HG03095 (cell line): Measurements from ENCODE around the gene SELENOI.
"Not testable (repeated sequence)": the region's sequence is repeated elsewhere in the genome, so short reads cannot be mapped to it uniquely, and the experiment has no call there.

Experiments
- ATAC-seq: cut with Tn5 transposase; IDR thresholded peaks from one replicate; pipeline ENCODE4 v1.9.1; 2021; ENCODE audit warnings: moderate library complexity; ENCODE audit not compliant: unreplicated experiment

Gene SELENOI

GRCh38 chr2:26355038-26355995, 9.4 kb downstream of the SELENOI start:
- ATAC-seq = no peak

GRCh38 chr2:26356111-26356510, 10.2 kb downstream of the SELENOI start:
- ATAC-seq = no peak

GRCh38 chr2:26356771-26357170, 10.8 kb downstream of the SELENOI start:
- ATAC-seq = no peak

GRCh38 chr2:26359886-26360473, 14.0 kb downstream of the SELENOI start:
- no peak for ATAC-seq

- no peak for ATAC-seq
These were observed 17.4 kb downstream of the SELENOI start for GRCh38 chr2:26363323-26363722.

- ATAC-seq = no peak
These were observed 18.0 kb downstream of the SELENOI start for GRCh38 chr2:26363958-26364357.

GRCh38 chr2:26364669-26365068, 18.7 kb downstream of the SELENOI start:
- ATAC-seq = no peak

- no peak for ATAC-seq
These were observed 21.0 kb downstream of the SELENOI start for GRCh38 chr2:26366957-26367356.

- ATAC-seq = not testable (repeated sequence)
These were observed 23.7 kb downstream of the SELENOI start for GRCh38 chr2:26369664-26370063.

- ATAC-seq = not testable (repeated sequence)
These were observed 25.0 kb downstream of the SELENOI start for GRCh38 chr2:26370909-26371308.

GRCh38 chr2:26376799-26377198, 30.9 kb downstream of the SELENOI start:
- no peak for ATAC-seq

GRCh38 chr2:26380281-26380680, 34.3 kb downstream of the SELENOI start:
- no peak for ATAC-seq

GRCh38 chr2:26382564-26382963, 36.6 kb downstream of the SELENOI start:
- ATAC-seq = no peak

- ATAC-seq = no peak
These were observed 38.2 kb downstream of the SELENOI start for GRCh38 chr2:26384183-26384582.

GRCh38 chr2:26384597-26384996, 38.7 kb downstream of the SELENOI start:
- no peak for ATAC-seq

GRCh38 chr2:26387189-26387588, 41.2 kb downstream of the SELENOI start:
- no peak for ATAC-seq

- ATAC-seq = no peak
These were observed 48.8 kb downstream of the SELENOI start for GRCh38 chr2:26394694-26395093.

- ATAC-seq = no peak
These were observed 49.5 kb downstream of the SELENOI start for GRCh38 chr2:26395394-26395793.

GRCh38 chr2:26396734-26397298, 50.9 kb downstream of the SELENOI start:
- no peak for ATAC-seq

GRCh38 chr2:26399771-26400376, 53.9 kb downstream of the SELENOI start:
- ATAC-seq = no peak

- ATAC-seq = no peak
These were observed 54.8 kb downstream of the SELENOI start for GRCh38 chr2:26400723-26401122.
